Inferior parietal cortex (tissue), 1 donor: ENCODE data around the gene TRAPPC14.

Source experiments
- DNase-seq: peaks from one replicate; pipeline ENCODE4 v3.0.0-alpha.2; 2016; ENCODE audit errors: extremely low spot score

Gene TRAPPC14

GRCh38 chr7:100124301-100125230 is 34.0 kb downstream of the TRAPPC14 start:
- DNase-seq: no peak

GRCh38 chr7:100122568-100122967 is 36.0 kb downstream of the TRAPPC14 start:
- no peak for DNase-seq

- DNase-seq: no peak
These were observed 36.5 kb downstream of the TRAPPC14 start for GRCh38 chr7:100122067-100122466.

GRCh38 chr7:100120733-100121036 is 37.8 kb downstream of the TRAPPC14 start:
- DNase-seq: no peak

- DNase-seq: peak; percentile 74
These were observed 38.4 kb downstream of the TRAPPC14 start for GRCh38 chr7:100119970-100120732.

GRCh38 chr7:100119072-100119969 is 39.2 kb downstream of the TRAPPC14 start, which contains the start of the genes CNPY4 and TAF6:
TSS of gene CNPY4 (plus strand) at chr7:100119634. CDS start at chr7:100119745, 111 bp downstream.
TSS of gene TAF6 (minus strand) at chr7:100119358. CDS start at chr7:100114209, 5,149 bp downstream.
- peak; percentile 97 for DNase-seq

- DNase-seq: no peak
These were observed 40.0 kb downstream of the TRAPPC14 start for GRCh38 chr7:100118388-100119071.

GRCh38 chr7:100115026-100115425 is 43.5 kb downstream of the TRAPPC14 start:
- DNase-seq: no peak

- no peak for DNase-seq
These were observed 46.6 kb downstream of the TRAPPC14 start for GRCh38 chr7:100111914-100112313.

- no peak for DNase-seq
These were observed 47.4 kb downstream of the TRAPPC14 start for GRCh38 chr7:100111156-100111555.

- DNase-seq: no peak
These were observed 48.9 kb downstream of the TRAPPC14 start for GRCh38 chr7:100109521-100110163.

- DNase-seq: no peak
These were observed 50.6 kb downstream of the TRAPPC14 start for GRCh38 chr7:100107890-100108289.

GRCh38 chr7:100107125-100107737 is 51.3 kb downstream of the TRAPPC14 start:
- DNase-seq: no peak

- no peak for DNase-seq
These were observed 51.9 kb downstream of the TRAPPC14 start for GRCh38 chr7:100106633-100107032.

GRCh38 chr7:100105534-100105933 is 53.0 kb downstream of the TRAPPC14 start:
- DNase-seq: no peak
